ENCODE data around the gene YWHAG.
A peak's percentile ranks its signal among the peaks of the same experiment; 100 is the strongest.

DNA sequence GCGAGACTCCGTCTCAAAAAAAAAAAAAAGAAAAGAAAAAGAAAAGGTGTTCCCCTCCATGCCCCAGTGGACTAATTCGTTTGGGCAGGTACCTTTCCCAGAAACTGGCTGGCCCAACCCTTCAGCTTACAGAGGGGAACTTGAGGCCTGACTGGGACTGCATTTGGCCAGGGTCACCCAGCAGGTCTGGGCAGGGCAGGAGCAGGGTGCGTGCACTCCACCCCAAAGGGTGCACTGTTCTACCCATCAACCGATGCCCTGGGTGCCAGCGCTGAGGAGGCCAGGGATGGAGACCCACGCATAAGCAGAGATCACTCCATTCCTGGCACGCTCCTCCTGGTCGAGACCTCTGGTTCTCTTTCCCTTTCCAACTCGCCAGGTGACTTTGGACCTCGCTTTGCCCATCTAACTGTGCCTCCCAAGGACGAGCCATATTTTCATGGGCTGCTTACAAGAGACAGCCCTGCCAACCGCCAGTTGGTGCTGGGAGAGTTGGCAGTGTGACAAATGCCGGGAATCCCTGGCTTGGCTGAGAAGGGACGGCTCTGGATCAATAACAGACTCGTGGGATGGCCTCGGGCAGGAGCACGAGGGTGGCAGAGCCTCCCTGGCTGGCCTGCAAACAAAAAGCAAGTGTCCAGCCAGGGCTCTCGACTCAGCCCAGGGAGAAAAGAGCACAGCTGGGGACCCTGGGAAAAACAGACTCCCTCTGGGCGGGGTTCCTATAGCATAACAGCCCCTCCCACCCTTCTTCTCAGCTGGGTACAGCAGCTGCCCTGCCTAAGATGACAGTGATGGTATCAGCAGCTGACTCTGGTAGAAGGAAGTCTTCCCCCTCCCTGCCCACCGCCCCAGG, 48.5 kb downstream of the YWHAG start:
- TF ChIP-seq, protein P1, sequence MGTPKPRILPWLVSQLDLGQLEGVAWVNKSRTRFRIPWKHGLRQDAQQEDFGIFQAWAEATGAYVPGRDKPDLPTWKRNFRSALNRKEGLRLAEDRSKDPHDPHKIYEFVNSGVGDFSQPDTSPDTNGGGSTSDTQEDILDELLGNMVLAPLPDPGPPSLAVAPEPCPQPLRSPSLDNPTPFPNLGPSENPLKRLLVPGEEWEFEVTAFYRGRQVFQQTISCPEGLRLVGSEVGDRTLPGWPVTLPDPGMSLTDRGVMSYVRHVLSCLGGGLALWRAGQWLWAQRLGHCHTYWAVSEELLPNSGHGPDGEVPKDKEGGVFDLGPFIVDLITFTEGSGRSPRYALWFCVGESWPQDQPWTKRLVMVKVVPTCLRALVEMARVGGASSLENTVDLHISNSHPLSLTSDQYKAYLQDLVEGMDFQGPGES (IDR thresholded peaks at IDR 0.05; ENCODE audit: low read depth, low read length): no peak
- TF ChIP-seq, protein P2, sequence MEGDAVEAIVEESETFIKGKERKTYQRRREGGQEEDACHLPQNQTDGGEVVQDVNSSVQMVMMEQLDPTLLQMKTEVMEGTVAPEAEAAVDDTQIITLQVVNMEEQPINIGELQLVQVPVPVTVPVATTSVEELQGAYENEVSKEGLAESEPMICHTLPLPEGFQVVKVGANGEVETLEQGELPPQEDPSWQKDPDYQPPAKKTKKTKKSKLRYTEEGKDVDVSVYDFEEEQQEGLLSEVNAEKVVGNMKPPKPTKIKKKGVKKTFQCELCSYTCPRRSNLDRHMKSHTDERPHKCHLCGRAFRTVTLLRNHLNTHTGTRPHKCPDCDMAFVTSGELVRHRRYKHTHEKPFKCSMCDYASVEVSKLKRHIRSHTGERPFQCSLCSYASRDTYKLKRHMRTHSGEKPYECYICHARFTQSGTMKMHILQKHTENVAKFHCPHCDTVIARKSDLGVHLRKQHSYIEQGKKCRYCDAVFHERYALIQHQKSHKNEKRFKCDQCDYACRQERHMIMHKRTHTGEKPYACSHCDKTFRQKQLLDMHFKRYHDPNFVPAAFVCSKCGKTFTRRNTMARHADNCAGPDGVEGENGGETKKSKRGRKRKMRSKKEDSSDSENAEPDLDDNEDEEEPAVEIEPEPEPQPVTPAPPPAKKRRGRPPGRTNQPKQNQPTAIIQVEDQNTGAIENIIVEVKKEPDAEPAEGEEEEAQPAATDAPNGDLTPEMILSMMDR (IDR thresholded peaks at IDR 0.05): no peak
- TF ChIP-seq YY1 (IDR thresholded peaks at IDR 0.05; ENCODE audit: low read depth): no peak
- TF ChIP-seq NRF1 (IDR thresholded peaks at IDR 0.05; ENCODE audit: low read depth, low read length): no peak
- TF ChIP-seq TCF12 (IDR thresholded peaks at IDR 0.05): no peak
- no peak for TF ChIP-seq POLR2AphosphoS5 (IDR thresholded peaks at IDR 0.05; ENCODE audit: low read depth, low read length)
- TF ChIP-seq NFIC (IDR thresholded peaks at IDR 0.05; ENCODE audit: borderline replicate concordance): peak; percentile 67
- TF ChIP-seq, protein P3, sequence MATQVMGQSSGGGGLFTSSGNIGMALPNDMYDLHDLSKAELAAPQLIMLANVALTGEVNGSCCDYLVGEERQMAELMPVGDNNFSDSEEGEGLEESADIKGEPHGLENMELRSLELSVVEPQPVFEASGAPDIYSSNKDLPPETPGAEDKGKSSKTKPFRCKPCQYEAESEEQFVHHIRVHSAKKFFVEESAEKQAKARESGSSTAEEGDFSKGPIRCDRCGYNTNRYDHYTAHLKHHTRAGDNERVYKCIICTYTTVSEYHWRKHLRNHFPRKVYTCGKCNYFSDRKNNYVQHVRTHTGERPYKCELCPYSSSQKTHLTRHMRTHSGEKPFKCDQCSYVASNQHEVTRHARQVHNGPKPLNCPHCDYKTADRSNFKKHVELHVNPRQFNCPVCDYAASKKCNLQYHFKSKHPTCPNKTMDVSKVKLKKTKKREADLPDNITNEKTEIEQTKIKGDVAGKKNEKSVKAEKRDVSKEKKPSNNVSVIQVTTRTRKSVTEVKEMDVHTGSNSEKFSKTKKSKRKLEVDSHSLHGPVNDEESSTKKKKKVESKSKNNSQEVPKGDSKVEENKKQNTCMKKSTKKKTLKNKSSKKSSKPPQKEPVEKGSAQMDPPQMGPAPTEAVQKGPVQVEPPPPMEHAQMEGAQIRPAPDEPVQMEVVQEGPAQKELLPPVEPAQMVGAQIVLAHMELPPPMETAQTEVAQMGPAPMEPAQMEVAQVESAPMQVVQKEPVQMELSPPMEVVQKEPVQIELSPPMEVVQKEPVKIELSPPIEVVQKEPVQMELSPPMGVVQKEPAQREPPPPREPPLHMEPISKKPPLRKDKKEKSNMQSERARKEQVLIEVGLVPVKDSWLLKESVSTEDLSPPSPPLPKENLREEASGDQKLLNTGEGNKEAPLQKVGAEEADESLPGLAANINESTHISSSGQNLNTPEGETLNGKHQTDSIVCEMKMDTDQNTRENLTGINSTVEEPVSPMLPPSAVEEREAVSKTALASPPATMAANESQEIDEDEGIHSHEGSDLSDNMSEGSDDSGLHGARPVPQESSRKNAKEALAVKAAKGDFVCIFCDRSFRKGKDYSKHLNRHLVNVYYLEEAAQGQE (IDR thresholded peaks at IDR 0.05; ENCODE audit: low read depth, low read length): no peak
- TF ChIP-seq RAD21 (IDR thresholded peaks at IDR 0.05; ENCODE audit: low read length): peak; percentile 15; the same call in 1 of the 2 replicates
- TF ChIP-seq TEAD4 (IDR thresholded peaks at IDR 0.05; ENCODE audit: borderline replicate concordance, insufficient read depth): no peak
- no peak for TF ChIP-seq RFX5 (IDR thresholded peaks at IDR 0.05; ENCODE audit: low read length)
- no peak; the same call in none of the 2 replicates for TF ChIP-seq RCOR1 (IDR thresholded peaks at IDR 0.05; ENCODE audit: low read length)
- peak; percentile 95 for TF ChIP-seq GATA2 (CRISPR knock-in tag; IDR thresholded peaks at IDR 0.05)

Measured in SK-N-SH (cell line).